KMS-11 (cell line): ENCODE measurements around the gene RXRA.

Experiments used
- H2AFZ ChIP-seq: fragments of 200-600 bp; sonication (generic); 2 replicates; pipeline ENCODE4 v1.6.1; 2016; ENCODE audit warnings: antibody characterized with exemption, mixed run types, low read depth
- H3K27ac ChIP-seq: fragments of 200-600 bp; sonication (generic); 2 replicates; pipeline ENCODE4 v1.6.1; 2016; ENCODE audit warnings: mild to moderate bottlenecking, mixed run types
- H3K27me3 ChIP-seq: fragments of 200-600 bp; sonication (generic); 2 replicates; pipeline ENCODE4 v1.6.1; 2017; ENCODE audit warnings: mild to moderate bottlenecking, low read depth, mixed run types, moderate library complexity; ENCODE audit not compliant: insufficient read depth
- H3K36me3 ChIP-seq: fragments of 200-600 bp; sonication (generic); 2 replicates; pipeline ENCODE4 v1.6.1; 2017; ENCODE audit warnings: mild to moderate bottlenecking, mixed run types; ENCODE audit not compliant: insufficient read depth
- H3K4me1 ChIP-seq: fragments of 200-600 bp; sonication (generic); 2 replicates; pipeline ENCODE4 v1.6.1; 2016; ENCODE audit warnings: mild to moderate bottlenecking, low read depth, mixed run types; ENCODE audit not compliant: poor library complexity, severe bottlenecking
- H3K4me2 ChIP-seq: fragments of 200-600 bp; sonication (generic); 2 replicates; pipeline ENCODE4 v1.7.0; 2016; ENCODE audit warnings: mild to moderate bottlenecking, mixed run types
- H3K4me3 ChIP-seq: fragments of 200-600 bp; sonication (generic); IDR thresholded peaks from 2 replicates; pipeline ENCODE4 v1.6.1; 2017; ENCODE audit warnings: low read depth, low read length, mixed read lengths; ENCODE audit not compliant: insufficient read depth
- H3K79me2 ChIP-seq: fragments of 200-600 bp; sonication (generic); 2 replicates; pipeline ENCODE4 v1.6.1; 2016; ENCODE audit warnings: low read depth, mixed run types; ENCODE audit not compliant: insufficient read depth
- H3K9ac ChIP-seq: fragments of 200-600 bp; sonication (generic); 2 replicates; pipeline ENCODE4 v1.6.1; 2016; ENCODE audit warnings: mild to moderate bottlenecking, mixed run types
- H4K20me1 ChIP-seq: fragments of 200-600 bp; sonication (generic); 2 replicates; pipeline ENCODE4 v1.6.1; 2016; ENCODE audit warnings: mild to moderate bottlenecking, mixed run types; ENCODE audit not compliant: insufficient read depth
- CTCF ChIP-seq: fragments of 200-600 bp; sonication (generic); conservative IDR thresholded peaks from 2 replicates; pipeline ENCODE4 v1.6.1; 2017; ENCODE audit warnings: low read depth, mild to moderate bottlenecking, antibody characterized with exemption, low read length, moderate library complexity, mixed read lengths

Gene RXRA

GRCh38 chr9:134410071-134410834, 84.0 kb downstream of the RXRA start:
- no peaks in the 10 kb centered on the region for H3K27me3 ChIP-seq
- no peak overlapping the region for H3K4me3 ChIP-seq
- H3K36me3 ChIP-seq: no peaks in the 10 kb centered on the region
- peaks cover 8% of the 10 kb centered on the region; the same call in 1 of the 2 replicates for H3K79me2 ChIP-seq
- H3K4me1 ChIP-seq: peaks cover 29% of the 10 kb centered on the region
- H4K20me1 ChIP-seq: no peaks in the 10 kb centered on the region
- no peak for TF ChIP-seq CTCF
- H3K27ac ChIP-seq: no peak overlapping the region
- H2AFZ ChIP-seq: no peak overlapping the region
- H3K9ac ChIP-seq: no peak overlapping the region
- no peak overlapping the region for H3K4me2 ChIP-seq

DNA sequence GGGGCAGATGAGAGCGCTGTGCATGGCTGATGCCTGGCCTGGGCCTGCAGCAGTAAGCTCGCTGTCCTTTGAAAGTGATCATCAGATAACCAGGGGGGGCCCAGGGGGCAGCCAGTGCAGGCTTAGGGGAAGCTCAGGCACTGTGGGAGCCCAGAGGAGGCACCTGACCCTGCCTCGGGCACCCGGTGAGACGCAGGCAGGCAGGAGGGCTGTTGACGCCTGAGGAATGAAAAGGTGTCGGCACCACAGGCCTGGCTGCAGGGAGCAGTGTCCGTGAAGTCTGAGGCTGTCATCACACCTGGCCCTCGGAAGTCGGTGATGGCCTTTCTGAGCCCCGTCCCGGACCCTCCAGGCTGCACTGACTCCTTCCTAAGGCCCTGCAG, 84.6 kb downstream of the RXRA start:
- H3K4me2 ChIP-seq: no peak overlapping the region
- no peaks in the 10 kb centered on the region for H4K20me1 ChIP-seq

GRCh38 chr9:134411440-134412297, 85.4 kb downstream of the RXRA start:
- no peaks in the 10 kb centered on the region for H3K27me3 ChIP-seq
- no peak overlapping the region for H3K27ac ChIP-seq
- no peak overlapping the region for H3K4me3 ChIP-seq
- no peaks in the 10 kb centered on the region for H3K36me3 ChIP-seq
- no peaks in the 10 kb centered on the region for H3K79me2 ChIP-seq
- H3K4me2 ChIP-seq: no peak overlapping the region
- no peaks in the 10 kb centered on the region for H4K20me1 ChIP-seq
- no peak overlapping the region for H2AFZ ChIP-seq
- TF ChIP-seq CTCF: no peak
- H3K4me1 ChIP-seq: peaks cover 14% of the 10 kb centered on the region
- H3K9ac ChIP-seq: no peak overlapping the region

More for the DNA sequence above, 84.6 kb downstream of the RXRA start:
- no peak for TF ChIP-seq CTCF
- Histone ChIP-seq H3K27me3 (no peaks in the 10 kb centered on the region), H3K27ac (no peak overlapping the region), H3K4me1 (peaks cover 23% of the 10 kb centered on the region), H3K9ac (no peak overlapping the region), H2AFZ (no peak overlapping the region), H3K79me2 (peaks cover 4% of the 10 kb centered on the region; the same call in 1 of the 2 replicates), H3K4me3 (no peak overlapping the region), H3K36me3 (no peaks in the 10 kb centered on the region)

- Histone ChIP-seq H4K20me1 (no peaks in the 10 kb centered on the region), H3K36me3 (no peaks in the 10 kb centered on the region), H3K79me2 (no peaks in the 10 kb centered on the region), H3K27ac (no peak overlapping the region), H2AFZ (no peak overlapping the region), H3K9ac (no peak overlapping the region), H3K27me3 (no peaks in the 10 kb centered on the region), H3K4me3 (no peak overlapping the region), H3K4me2 (no peak overlapping the region), H3K4me1 (peaks cover 9% of the 10 kb centered on the region)
- TF ChIP-seq CTCF: no peak
These were observed 86.0 kb downstream of the RXRA start for GRCh38 chr9:134412298-134412711.
